ENCODE data around the gene EBF3.

The EBF3 gene

DNA sequence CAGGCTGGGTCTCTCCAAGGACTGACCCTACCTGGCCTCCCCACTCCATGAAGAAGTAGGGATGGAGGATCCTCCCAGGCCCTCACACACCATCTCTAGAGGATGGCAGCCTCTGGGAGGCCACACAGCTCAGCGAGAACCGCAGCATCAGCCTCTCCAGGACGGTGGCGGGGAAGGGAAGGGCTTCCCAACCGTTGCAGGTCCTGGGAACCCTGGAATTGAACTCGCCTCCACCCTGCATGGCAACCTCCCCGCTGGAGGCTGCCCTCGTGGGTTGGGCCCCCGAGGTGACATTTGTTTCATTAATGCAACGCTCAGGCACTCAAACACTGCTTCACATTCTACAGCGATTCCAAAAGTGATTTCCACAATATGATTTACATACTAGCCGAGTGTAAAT lies 58.5 kb downstream of the EBF3 start:
- TF ChIP-seq, protein P1, sequence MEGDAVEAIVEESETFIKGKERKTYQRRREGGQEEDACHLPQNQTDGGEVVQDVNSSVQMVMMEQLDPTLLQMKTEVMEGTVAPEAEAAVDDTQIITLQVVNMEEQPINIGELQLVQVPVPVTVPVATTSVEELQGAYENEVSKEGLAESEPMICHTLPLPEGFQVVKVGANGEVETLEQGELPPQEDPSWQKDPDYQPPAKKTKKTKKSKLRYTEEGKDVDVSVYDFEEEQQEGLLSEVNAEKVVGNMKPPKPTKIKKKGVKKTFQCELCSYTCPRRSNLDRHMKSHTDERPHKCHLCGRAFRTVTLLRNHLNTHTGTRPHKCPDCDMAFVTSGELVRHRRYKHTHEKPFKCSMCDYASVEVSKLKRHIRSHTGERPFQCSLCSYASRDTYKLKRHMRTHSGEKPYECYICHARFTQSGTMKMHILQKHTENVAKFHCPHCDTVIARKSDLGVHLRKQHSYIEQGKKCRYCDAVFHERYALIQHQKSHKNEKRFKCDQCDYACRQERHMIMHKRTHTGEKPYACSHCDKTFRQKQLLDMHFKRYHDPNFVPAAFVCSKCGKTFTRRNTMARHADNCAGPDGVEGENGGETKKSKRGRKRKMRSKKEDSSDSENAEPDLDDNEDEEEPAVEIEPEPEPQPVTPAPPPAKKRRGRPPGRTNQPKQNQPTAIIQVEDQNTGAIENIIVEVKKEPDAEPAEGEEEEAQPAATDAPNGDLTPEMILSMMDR (conservative IDR thresholded peaks at IDR 0.05; ENCODE audit: low read depth, low read length) = no peak
- Histone ChIP-seq H3K4me3 (IDR thresholded peaks at IDR 0.05; ENCODE audit: insufficient read depth, low read depth, low read length) (no peak overlapping the region), H3K79me2 (ENCODE audit: insufficient read depth, low read depth) (no peaks in the 10 kb centered on the region), H3K36me3 (ENCODE audit: insufficient read depth) (no peaks in the 10 kb centered on the region), H3K27me3 (ENCODE audit: insufficient read depth, low read depth) (no peaks in the 10 kb centered on the region), H4K20me1 (ENCODE audit: insufficient read depth) (no peaks in the 10 kb centered on the region), H3K27ac (no peak overlapping the region), H3K4me1 (ENCODE audit: low read depth, poor library complexity, severe bottlenecking) (no peaks in the 10 kb centered on the region), H3K9ac (no peak overlapping the region), H2AFZ (ENCODE audit: low read depth) (no peak overlapping the region), H3K4me2 (no peak overlapping the region)

DNA sequence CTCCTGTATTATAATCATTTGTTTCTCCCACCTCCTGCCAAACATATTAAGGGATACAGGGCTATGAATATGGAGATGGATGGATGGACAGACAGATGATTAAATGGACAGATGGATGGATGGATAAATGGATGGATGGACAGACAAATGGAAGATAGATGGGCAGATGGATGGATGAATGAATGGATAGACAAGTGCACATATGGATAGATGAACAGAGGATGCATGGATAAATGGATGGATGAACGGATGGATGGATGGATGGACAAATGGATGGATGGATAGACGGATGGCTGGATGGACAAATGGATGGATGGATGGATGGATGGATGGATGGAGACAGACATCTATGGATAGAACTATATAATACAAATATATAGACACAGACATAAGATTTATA lies 59.8 kb downstream of the EBF3 start:
- TF ChIP-seq, protein P1 (conservative IDR thresholded peaks at IDR 0.05; ENCODE audit: low read depth, low read length) = no peak

DNA sequence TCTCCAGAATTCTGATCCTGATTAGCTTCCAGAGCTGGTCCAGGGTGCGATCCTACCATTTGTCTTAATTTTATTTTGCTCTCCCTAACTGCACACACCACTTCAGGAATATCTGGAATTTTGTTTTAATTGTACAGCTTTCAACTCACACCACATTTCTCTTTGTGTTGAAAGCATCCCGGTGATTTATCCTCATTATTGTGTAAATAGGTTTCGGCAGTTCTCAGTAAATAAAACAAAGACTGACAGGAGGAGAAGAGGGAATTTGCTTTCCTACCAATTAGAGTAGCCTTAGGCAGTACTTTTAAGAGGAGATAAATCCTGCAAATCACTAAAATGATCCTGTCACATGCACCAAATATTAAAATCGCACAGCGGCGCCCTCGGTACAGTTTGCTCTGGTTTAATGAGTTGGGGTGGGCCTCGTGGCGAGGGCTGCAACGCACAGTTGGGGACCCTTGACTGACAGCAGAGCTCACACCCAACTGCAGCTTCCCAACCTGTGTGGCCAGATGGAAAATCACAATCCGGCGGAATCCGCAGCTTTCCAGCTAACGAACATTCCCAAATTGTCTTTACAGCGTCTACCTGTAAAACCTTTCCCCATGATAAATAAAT lies 62.6 kb downstream of the EBF3 start:
- no peaks in the 10 kb centered on the region for H3K4me1 ChIP-seq (ENCODE audit: low read depth, poor library complexity, severe bottlenecking)
- TF ChIP-seq, protein P1 (conservative IDR thresholded peaks at IDR 0.05; ENCODE audit: low read depth, low read length) = no peak
- H3K9ac ChIP-seq = no peak overlapping the region
- H4K20me1 ChIP-seq (ENCODE audit: insufficient read depth) = no peaks in the 10 kb centered on the region
- no peaks in the 10 kb centered on the region for H3K79me2 ChIP-seq (ENCODE audit: insufficient read depth, low read depth)
- no peaks in the 10 kb centered on the region for H3K27me3 ChIP-seq (ENCODE audit: insufficient read depth, low read depth)
- H3K4me3 ChIP-seq (IDR thresholded peaks at IDR 0.05; ENCODE audit: insufficient read depth, low read depth, low read length) = no peak overlapping the region
- no peaks in the 10 kb centered on the region for H3K36me3 ChIP-seq (ENCODE audit: insufficient read depth)
- H3K27ac ChIP-seq = no peak overlapping the region
- H2AFZ ChIP-seq (ENCODE audit: low read depth) = no peak overlapping the region
- H3K4me2 ChIP-seq = no peak overlapping the region

More for the DNA sequence above, 59.8 kb downstream of the EBF3 start:
- Histone ChIP-seq H3K4me1 (ENCODE audit: low read depth, poor library complexity, severe bottlenecking) (no peaks in the 10 kb centered on the region), H4K20me1 (ENCODE audit: insufficient read depth) (no peaks in the 10 kb centered on the region), H3K4me3 (IDR thresholded peaks at IDR 0.05; ENCODE audit: insufficient read depth, low read depth, low read length) (no peak overlapping the region), H3K4me2 (no peak overlapping the region), H3K27ac (no peak overlapping the region), H3K9ac (no peak overlapping the region), H2AFZ (ENCODE audit: low read depth) (no peak overlapping the region), H3K79me2 (ENCODE audit: insufficient read depth, low read depth) (no peaks in the 10 kb centered on the region), H3K36me3 (ENCODE audit: insufficient read depth) (no peaks in the 10 kb centered on the region), H3K27me3 (ENCODE audit: insufficient read depth, low read depth) (no peaks in the 10 kb centered on the region)

DNA sequence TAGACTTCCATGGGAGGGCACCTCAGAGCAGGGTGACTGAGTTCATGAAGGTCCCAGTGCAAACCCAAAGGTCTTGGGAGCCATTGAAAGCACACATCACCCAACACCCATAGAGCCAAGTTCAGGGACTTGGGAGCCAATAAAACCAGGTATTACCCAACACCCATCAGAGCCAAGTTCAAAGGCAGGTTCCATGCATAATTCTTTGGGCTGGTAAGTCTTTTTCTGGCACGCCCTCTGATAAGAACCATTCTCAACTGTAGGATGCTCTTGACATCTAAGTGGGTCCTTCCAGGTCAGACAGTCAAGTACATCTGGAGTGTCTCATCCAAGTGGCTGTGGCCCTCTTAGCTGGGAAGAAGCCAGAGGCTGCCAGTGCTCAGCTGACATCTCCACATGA lies 63.2 kb downstream of the EBF3 start:
- Histone ChIP-seq H3K4me2 (no peak overlapping the region), H3K4me3 (IDR thresholded peaks at IDR 0.05; ENCODE audit: insufficient read depth, low read depth, low read length) (no peak overlapping the region), H4K20me1 (ENCODE audit: insufficient read depth) (no peaks in the 10 kb centered on the region), H3K27me3 (ENCODE audit: insufficient read depth, low read depth) (no peaks in the 10 kb centered on the region), H2AFZ (ENCODE audit: low read depth) (no peak overlapping the region), H3K27ac (no peak overlapping the region), H3K9ac (no peak overlapping the region), H3K4me1 (ENCODE audit: low read depth, poor library complexity, severe bottlenecking) (no peaks in the 10 kb centered on the region), H3K79me2 (ENCODE audit: insufficient read depth, low read depth) (no peaks in the 10 kb centered on the region), H3K36me3 (ENCODE audit: insufficient read depth) (no peaks in the 10 kb centered on the region)
- TF ChIP-seq, protein P1 (conservative IDR thresholded peaks at IDR 0.05; ENCODE audit: low read depth, low read length) = no peak

All from KMS-11 (cell line).